MCF 10A (cell line): Measurements from ENCODE around the gene AHNAK. TPM values are rescaled to one million over a fixed set of nuclear protein-coding genes. Genes with fewer than 3 reads are reported as not detected.

ENCODE experiments used
- BruUV-seq: library from RNA; stranded (reverse); fragments of 400-500 nt; replicated peaks from 2 replicates; lab custom pipeline; 2021; lab: Mats Ljungman, UMichigan
- CTCF ChIA-PET: fragments of 300-600 bp; sonication (Branson Sonifier 250); formaldehyde crosslinking; extraction: SDS; loops from one replicate; lab custom pipeline; 2021; ENCODE audit warnings: antibody characterized with exemption, inconsistent platforms; lab: Yijun Ruan, JAX
- POLR2A ChIA-PET: fragments of 300-600, 350-650 bp; sonication (Branson Sonifier 250); formaldehyde crosslinking; extraction: SDS; loops from one replicate; lab custom pipeline; 2020; ENCODE audit warnings: antibody characterized with exemption, inconsistent platforms; lab: Yijun Ruan, JAX
- DNase-seq: peaks from one replicate; pipeline ENCODE4 v3.0.0-alpha.2; 2018; ENCODE audit not compliant: unreplicated experiment
- H3K27ac Mint-ChIP-seq: one replicate; pipeline ENCODE4 v1.8.0; 2022; ENCODE audit warnings: mild to moderate bottlenecking, low read depth, mixed read lengths; ENCODE audit not compliant: unreplicated experiment
- H3K27me3 Mint-ChIP-seq: one replicate; pipeline ENCODE4 v1.8.0; 2022; ENCODE audit warnings: mixed read lengths; ENCODE audit not compliant: insufficient read depth, unreplicated experiment
- H3K36me3 Mint-ChIP-seq: one replicate; pipeline ENCODE4 v1.8.0; 2022; ENCODE audit warnings: mild to moderate bottlenecking, moderate library complexity, mixed read lengths; ENCODE audit not compliant: insufficient read depth, unreplicated experiment
- H3K4me1 Mint-ChIP-seq: one replicate; pipeline ENCODE4 v1.8.0; 2022; ENCODE audit warnings: mixed read lengths; ENCODE audit not compliant: insufficient read depth, unreplicated experiment
- H3K4me3 Mint-ChIP-seq: one replicate; pipeline ENCODE4 v1.8.0; 2022; ENCODE audit warnings: mild to moderate bottlenecking, moderate library complexity, mixed read lengths; ENCODE audit not compliant: unreplicated experiment
- H3K9me3 Mint-ChIP-seq: one replicate; pipeline ENCODE4 v1.8.0; 2022; ENCODE audit warnings: mixed read lengths; ENCODE audit not compliant: unreplicated experiment
- CTCF ChIP-seq: fragments of 200-600 bp; IDR thresholded peaks from one replicate; pipeline ENCODE4 v1.8.0; 2022; ENCODE audit warnings: antibody characterized with exemption, mild to moderate bottlenecking; ENCODE audit not compliant: unreplicated experiment
- intact Hi-C: fragments of 100-400 bp; cut with micrococcal nuclease; formaldehyde crosslinking; loops from 2 replicates; pipeline ENCODE4 v1.14.1; 2022
- total RNA-seq: library from RNA; stranded (reverse); gene quantifications from 2 replicates; pipeline ENCODE4 v1.2.3, GENCODE V29; 2022

AHNAK gene
- total RNA-seq, 1 experiment from 2014 or later = 429 TPM

- Mint-ChIP-seq H3K4me3 (no peak overlapping the region), H3K27ac (no peak overlapping the region), H3K27me3 (no peaks in the 10 kb centered on the region), H3K9me3 (no peaks in the 10 kb centered on the region), H3K36me3 (no peaks in the 10 kb centered on the region), H3K4me1 (no peaks in the 10 kb centered on the region)
- intact Hi-C loops = no loop called here
- TF ChIP-seq CTCF = no peak
- ChIA-PET CTCF (interaction anchor here (0.6 to 0.9 kb wide), 3 partner anchors 30 to 287 kb away, joined by 3 read pairs; no protein-coding TSS in a partner anchor), POLR2A (interaction anchor here (0.9 kb wide), 1 partner anchor 18 kb away, joined by 3 read pairs; no protein-coding TSS in a partner anchor)
- no TSS peak for BruUV-seq
- no peak for DNase-seq
Measured at GRCh38 chr11:62457478-62457877, 89.1 kb downstream of the AHNAK start.

GRCh38 chr11:62456630-62457029, 90.0 kb downstream of the AHNAK start:
- Mint-ChIP-seq H3K9me3 (no peaks in the 10 kb centered on the region), H3K27ac (no peak overlapping the region), H3K4me3 (no peak overlapping the region), H3K27me3 (no peaks in the 10 kb centered on the region), H3K36me3 (no peaks in the 10 kb centered on the region), H3K4me1 (no peaks in the 10 kb centered on the region)
- POLR2A ChIA-PET = no interaction called here
- CTCF ChIA-PET = interaction anchor here (0.5 to 0.9 kb wide), 3 partner anchors 13 to 286 kb away, joined by 3 read pairs; no protein-coding TSS in a partner anchor
- TF ChIP-seq CTCF = no peak
- no TSS peak for BruUV-seq
- intact Hi-C loops = no loop called here
- DNase-seq = no peak

- POLR2A ChIA-PET = interaction anchor here (0.6 kb wide), 1 partner anchor 1889 kb away, joined by 3 read pairs; no protein-coding TSS in a partner anchor
- Mint-ChIP-seq H3K9me3 (no peaks in the 10 kb centered on the region), H3K27me3 (peaks cover under 1% of the 10 kb centered on the region), H3K4me1 (peaks cover 8% of the 10 kb centered on the region), H3K36me3 (peaks cover 5% of the 10 kb centered on the region), H3K4me3 (no peak overlapping the region), H3K27ac (no peak overlapping the region)
- CTCF ChIA-PET = interaction anchor here (0.7 to 1.6 kb wide), 2 partner anchors 28 to 69 kb away, joined by 3 to 4 read pairs; no protein-coding TSS in a partner anchor
- no TSS peak for BruUV-seq
- no peak for DNase-seq
- intact Hi-C loops = no loop called here
- no peak for TF ChIP-seq CTCF
Measured at GRCh38 chr11:62452839-62453468, 93.7 kb downstream of the AHNAK start.

GRCh38 chr11:62452261-62452660, 94.3 kb downstream of the AHNAK start:
- Mint-ChIP-seq H3K9me3 (no peaks in the 10 kb centered on the region), H3K4me3 (no peak overlapping the region), H3K4me1 (peaks cover 8% of the 10 kb centered on the region), H3K36me3 (peaks cover 5% of the 10 kb centered on the region), H3K27me3 (peaks cover 8% of the 10 kb centered on the region), H3K27ac (no peak overlapping the region)
- no peak for DNase-seq
- BruUV-seq = no TSS peak
- intact Hi-C loops = no loop called here
- TF ChIP-seq CTCF = no peak
- ChIA-PET POLR2A (interaction anchor here (0.6 kb wide), 1 partner anchor 1890 kb away, joined by 3 read pairs; no protein-coding TSS in a partner anchor), CTCF (interaction anchor here (0.5 to 1.6 kb wide), 3 partner anchors 24 to 27 kb away, joined by 3 to 5 read pairs (median 4); no protein-coding TSS in a partner anchor)
